ENCODE measurements around the gene OR56A1.

The OR56A1 gene

GRCh38 chr11:6022956-6023355 lies 7.6 kb downstream of the OR56A1 start:
- no peaks in the 10 kb centered on the region for H3K36me3 Mint-ChIP-seq (ENCODE audit: insufficient read depth)
- H3K9me3 Mint-ChIP-seq = no peaks in the 10 kb centered on the region
- no peaks in the 10 kb centered on the region for H3K4me1 Mint-ChIP-seq (ENCODE audit: low read depth in 2 of 2)
- DNase-seq (peak; percentile 37 to 41 (median 40)), ATAC-seq (replicated peaks) (peak; percentile 72)
- H3K4me3 Mint-ChIP-seq = no peak overlapping the region
- peaks cover 25 to 43% of the 10 kb centered on the region in 2 donors for H3K27me3 Mint-ChIP-seq
- no peak overlapping the region for H3K27ac Mint-ChIP-seq

GRCh38 chr11:6013042-6013441 lies 17.5 kb downstream of the OR56A1 start:
- Mint-ChIP-seq H3K36me3 (ENCODE audit: insufficient read depth) (no peaks in the 10 kb centered on the region), H3K4me3 (no peak overlapping the region), H3K27me3 (peaks cover 40 to 53% of the 10 kb centered on the region in 2 donors), H3K27ac (no peak overlapping the region), H3K4me1 (ENCODE audit: low read depth in 2 of 2) (no peaks in the 10 kb centered on the region), H3K9me3 (no peaks in the 10 kb centered on the region)
- ATAC-seq (replicated peaks) = no peak
- DNase-seq = no peak

GRCh38 chr11:6012035-6012668 lies 18.4 kb downstream of the OR56A1 start:
- no peak for ATAC-seq (replicated peaks)
- no peak for DNase-seq
- Mint-ChIP-seq H3K27ac (no peak overlapping the region), H3K36me3 (ENCODE audit: insufficient read depth) (no peaks in the 10 kb centered on the region), H3K4me1 (ENCODE audit: low read depth in 2 of 2) (no peaks in the 10 kb centered on the region), H3K27me3 (peaks cover 36 to 53% of the 10 kb centered on the region in 2 donors), H3K9me3 (no peaks in the 10 kb centered on the region), H3K4me3 (no peak overlapping the region)

GRCh38 chr11:6006846-6007245 lies 23.7 kb downstream of the OR56A1 start, which contains the start of gene OR56A4:
Gene OR56A4, minus strand, starts transcription at chr11:6006946. Its CDS starts 3,954 bp downstream, at chr11:6002992.
- H3K27ac Mint-ChIP-seq = no peak within 1 kb of the TSS
- no peaks in the 10 kb centered on the region for H3K36me3 Mint-ChIP-seq (ENCODE audit: insufficient read depth)
- ATAC-seq (replicated peaks) (no peak), DNase-seq (no peak)
- peaks cover 0 to 4% of the 10 kb centered on the region in 2 donors for H3K4me1 Mint-ChIP-seq (ENCODE audit: low read depth in 2 of 2)
- peaks cover 36% of the 10 kb centered on the region in 2 donors for H3K27me3 Mint-ChIP-seq
- H3K4me3 Mint-ChIP-seq = no peak within 1 kb of the TSS
- no peaks in the 10 kb centered on the region for H3K9me3 Mint-ChIP-seq

GRCh38 chr11:6006395-6006794 lies 24.2 kb downstream of the OR56A1 start:
- ATAC-seq (replicated peaks) = no peak
- Mint-ChIP-seq H3K9me3 (no peaks in the 10 kb centered on the region), H3K4me1 (ENCODE audit: low read depth in 2 of 2) (peaks cover 0 to 4% of the 10 kb centered on the region in 2 donors), H3K27me3 (peaks cover 32 to 36% of the 10 kb centered on the region in 2 donors), H3K36me3 (ENCODE audit: insufficient read depth) (no peaks in the 10 kb centered on the region), H3K27ac (no peak overlapping the region), H3K4me3 (no peak overlapping the region)
- no peak for DNase-seq

GRCh38 chr11:6002202-6002699 lies 28.3 kb downstream of the OR56A1 start:
- Mint-ChIP-seq H3K4me3 (no peak overlapping the region), H3K9me3 (no peaks in the 10 kb centered on the region), H3K27me3 (peaks cover 21 to 30% of the 10 kb centered on the region in 2 donors), H3K27ac (no peak overlapping the region), H3K36me3 (ENCODE audit: insufficient read depth) (no peaks in the 10 kb centered on the region), H3K4me1 (ENCODE audit: low read depth in 2 of 2) (peaks cover 0 to 4% of the 10 kb centered on the region in 2 donors)
- DNase-seq = no peak
- no peak for ATAC-seq (replicated peaks)

- Mint-ChIP-seq H3K27me3 (peaks cover 14 to 25% of the 10 kb centered on the region in 2 donors), H3K36me3 (ENCODE audit: insufficient read depth) (no peaks in the 10 kb centered on the region), H3K4me3 (no peak overlapping the region), H3K4me1 (ENCODE audit: low read depth in 2 of 2) (no peaks in the 10 kb centered on the region), H3K9me3 (no peaks in the 10 kb centered on the region), H3K27ac (no peak overlapping the region)
- DNase-seq (no peak), ATAC-seq (replicated peaks) (no peak)
Measured at GRCh38 chr11:5994791-5995190, 35.8 kb downstream of the OR56A1 start.

GRCh38 chr11:5992604-5993251 lies 37.8 kb downstream of the OR56A1 start:
- Mint-ChIP-seq H3K4me1 (ENCODE audit: low read depth in 2 of 2) (no peaks in the 10 kb centered on the region), H3K9me3 (no peaks in the 10 kb centered on the region), H3K36me3 (ENCODE audit: insufficient read depth) (no peaks in the 10 kb centered on the region), H3K27me3 (peaks cover 17 to 28% of the 10 kb centered on the region in 2 donors), H3K4me3 (no peak overlapping the region), H3K27ac (no peak overlapping the region)
- no peak for ATAC-seq (replicated peaks)
- no peak for DNase-seq

- Mint-ChIP-seq H3K36me3 (ENCODE audit: insufficient read depth) (no peaks in the 10 kb centered on the region), H3K27me3 (peaks cover 23 to 33% of the 10 kb centered on the region in 2 donors), H3K27ac (no peak overlapping the region), H3K9me3 (no peaks in the 10 kb centered on the region), H3K4me3 (no peak overlapping the region), H3K4me1 (ENCODE audit: low read depth in 2 of 2) (no peaks in the 10 kb centered on the region)
- ATAC-seq (replicated peaks) (no peak), DNase-seq (no peak)
Measured at GRCh38 chr11:5992150-5992549, 38.4 kb downstream of the OR56A1 start.

GRCh38 chr11:5989203-5989602 lies 41.4 kb downstream of the OR56A1 start:
- no peak for ATAC-seq (replicated peaks)
- Mint-ChIP-seq H3K9me3 (no peaks in the 10 kb centered on the region), H3K4me3 (no peak overlapping the region), H3K27me3 (peaks cover 38 to 39% of the 10 kb centered on the region in 2 donors), H3K27ac (no peak overlapping the region), H3K4me1 (ENCODE audit: low read depth in 2 of 2) (peaks cover 0 to 4% of the 10 kb centered on the region in 2 donors), H3K36me3 (ENCODE audit: insufficient read depth) (no peaks in the 10 kb centered on the region)
- no peak for DNase-seq

GRCh38 chr11:5986885-5987284 lies 43.7 kb downstream of the OR56A1 start, which contains the start of gene OR52L1:
Gene OR52L1, minus strand, starts transcription at chr11:5986985. Its CDS starts 55 bp downstream, at chr11:5986930.
- DNase-seq = no peak
- H3K4me1 Mint-ChIP-seq (ENCODE audit: low read depth in 2 of 2) = peaks cover 0 to 4% of the 10 kb centered on the region in 2 donors
- no peaks in the 10 kb centered on the region for H3K9me3 Mint-ChIP-seq
- H3K4me3 Mint-ChIP-seq = no peak within 1 kb of the TSS
- peaks cover 55 to 60% of the 10 kb centered on the region in 2 donors for H3K27me3 Mint-ChIP-seq
- no peak for ATAC-seq (replicated peaks)
- H3K27ac Mint-ChIP-seq = no peak within 1 kb of the TSS
- no peaks in the 10 kb centered on the region for H3K36me3 Mint-ChIP-seq (ENCODE audit: insufficient read depth)

GRCh38 chr11:5983443-5983842 lies 47.1 kb downstream of the OR56A1 start:
- Mint-ChIP-seq H3K27me3 (peaks cover 42 to 50% of the 10 kb centered on the region in 2 donors), H3K36me3 (ENCODE audit: insufficient read depth) (no peaks in the 10 kb centered on the region), H3K27ac (no peak overlapping the region)

GRCh38 chr11:5973530-5973929 lies 57.0 kb downstream of the OR56A1 start:
- H3K9me3 Mint-ChIP-seq = no peaks in the 10 kb centered on the region

More at GRCh38 chr11:5983443-5983842, 47.1 kb downstream of the OR56A1 start:
- no peaks in the 10 kb centered on the region for H3K9me3 Mint-ChIP-seq
- peaks cover 0 to 4% of the 10 kb centered on the region in 2 donors for H3K4me1 Mint-ChIP-seq (ENCODE audit: low read depth in 2 of 2)
- DNase-seq = no peak
- no peak for ATAC-seq (replicated peaks)
- H3K4me3 Mint-ChIP-seq = no peak overlapping the region

More at GRCh38 chr11:5973530-5973929, 57.0 kb downstream of the OR56A1 start:
- H3K4me1 Mint-ChIP-seq (ENCODE audit: low read depth in 2 of 2) = peaks cover 0 to 4% of the 10 kb centered on the region in 2 donors
- no peaks in the 10 kb centered on the region for H3K36me3 Mint-ChIP-seq (ENCODE audit: insufficient read depth)
- H3K4me3 Mint-ChIP-seq = peak overlapping the region in 1 of 2 donors; percentile 1
- peaks cover 9 to 13% of the 10 kb centered on the region in 2 donors for H3K27me3 Mint-ChIP-seq
- ATAC-seq (replicated peaks) (peak; percentile 73), DNase-seq (no peak)
- H3K27ac Mint-ChIP-seq = no peak overlapping the region
